ENCODE measurements around the gene MOCOS.

GRCh38 chr18:36187193-36187825, at the start of gene MOCOS:
- TF ChIP-seq EP300 (IDR thresholded peaks at IDR 0.05; ENCODE audit: borderline replicate concordance): no peak
- peak; percentile 58; the same call in 1 of the 2 replicates for TF ChIP-seq TAF1 (IDR thresholded peaks at IDR 0.05; ENCODE audit: low read depth)
- TF ChIP-seq NFIC (IDR thresholded peaks at IDR 0.05): no peak
- TF ChIP-seq CREB1 (IDR thresholded peaks at IDR 0.05; ENCODE audit: low read depth): no peak
- TF ChIP-seq FOXM1 (IDR thresholded peaks at IDR 0.05; ENCODE audit: borderline replicate concordance, low read depth): no peak
- TF ChIP-seq USF1 (IDR thresholded peaks at IDR 0.05): no peak
- 0 out of 2 replicates have a peak, but pooled peaks have one; percentile 8 for TF ChIP-seq TEAD4 (IDR thresholded peaks at IDR 0.05)
